Measurements from ENCODE around the gene CHSY3. TPM values are rescaled to one million over a fixed set of nuclear protein-coding genes. Genes with fewer than 3 reads are reported as not detected.
A peak's percentile ranks its signal among the peaks of the same experiment; 100 is the strongest.

Gene CHSY3
- total RNA-seq (2014; rRNA removed; shearing (Covaris generic)): 9.3 and 9.8 TPM in 2 replicates

DNA sequence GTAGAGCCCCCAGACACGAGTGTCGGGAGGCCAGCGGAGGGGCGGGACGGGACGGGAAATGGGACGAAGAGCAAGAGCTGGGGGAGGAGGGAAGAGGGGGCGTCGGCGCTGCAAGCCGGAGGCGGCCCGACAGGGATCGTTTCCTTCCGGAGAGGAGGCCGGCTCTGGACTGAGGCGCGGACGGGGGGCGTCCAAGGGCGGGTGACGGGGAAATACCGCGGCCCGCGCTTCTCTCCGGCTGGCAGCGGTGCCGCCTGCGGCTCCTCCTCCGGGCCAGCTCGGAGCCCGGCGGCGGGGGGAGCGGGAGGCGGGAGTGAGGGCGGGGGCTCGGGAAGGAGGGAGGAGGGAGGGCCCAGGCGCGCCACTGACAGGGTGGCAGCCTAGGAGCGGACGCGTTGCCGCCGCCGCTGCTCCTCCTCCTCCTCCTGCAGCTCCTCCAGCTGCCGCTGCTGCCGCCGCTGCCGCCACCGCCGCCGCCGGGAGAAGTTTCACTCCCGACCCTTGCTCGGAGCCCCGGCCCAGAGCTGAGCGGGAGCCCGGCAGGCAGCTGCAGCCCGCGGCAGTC, at the start of gene CHSY3:
TSS of gene CHSY3 (plus strand) at position 364 of the 565 bp plus-strand sequence.
- peak; percentile 88 for DNase-seq (ENCODE audit: low spot score)

DNA sequence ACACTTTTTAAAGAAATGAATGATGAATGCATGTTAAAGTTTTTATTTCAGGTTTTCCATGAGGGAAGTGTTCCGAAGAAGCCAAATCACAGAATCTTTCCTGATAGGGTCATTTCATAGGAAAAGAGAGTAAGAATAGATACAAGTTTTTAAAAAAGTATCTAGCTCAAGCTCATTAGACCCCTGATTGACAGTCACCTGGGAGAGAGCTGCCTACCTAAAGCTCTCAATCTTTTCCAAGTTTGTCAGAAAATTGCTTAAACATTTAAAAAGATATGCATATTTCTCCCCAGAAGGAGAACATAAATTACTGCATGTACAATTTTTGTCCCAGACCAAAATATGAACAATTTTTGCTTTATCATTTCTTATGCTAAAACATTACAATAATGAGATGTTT, 47.9 kb upstream of the CHSY3 start:
- no peak for DNase-seq (ENCODE audit: low spot score)

DNA sequence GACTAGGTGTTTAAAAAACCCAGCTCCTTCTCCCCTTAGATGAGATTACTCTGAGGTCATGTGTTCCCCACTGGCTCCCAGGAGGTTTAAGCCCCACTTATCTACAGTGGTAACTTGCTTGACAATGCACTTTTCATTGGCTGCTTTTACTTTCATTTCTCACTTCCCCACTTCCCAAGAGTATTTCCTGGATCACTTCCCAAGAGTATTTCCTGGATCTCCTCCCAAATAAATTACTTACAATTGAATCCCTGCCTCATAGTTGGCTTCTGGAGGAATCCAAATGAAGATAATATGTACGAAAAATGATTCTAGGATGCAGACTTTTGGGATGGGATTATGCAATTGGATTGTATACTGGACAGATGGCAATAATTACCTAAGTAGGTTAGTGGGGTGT, 47.1 kb upstream of the CHSY3 start:
- DNase-seq (ENCODE audit: low spot score): peak; percentile 17

DNA sequence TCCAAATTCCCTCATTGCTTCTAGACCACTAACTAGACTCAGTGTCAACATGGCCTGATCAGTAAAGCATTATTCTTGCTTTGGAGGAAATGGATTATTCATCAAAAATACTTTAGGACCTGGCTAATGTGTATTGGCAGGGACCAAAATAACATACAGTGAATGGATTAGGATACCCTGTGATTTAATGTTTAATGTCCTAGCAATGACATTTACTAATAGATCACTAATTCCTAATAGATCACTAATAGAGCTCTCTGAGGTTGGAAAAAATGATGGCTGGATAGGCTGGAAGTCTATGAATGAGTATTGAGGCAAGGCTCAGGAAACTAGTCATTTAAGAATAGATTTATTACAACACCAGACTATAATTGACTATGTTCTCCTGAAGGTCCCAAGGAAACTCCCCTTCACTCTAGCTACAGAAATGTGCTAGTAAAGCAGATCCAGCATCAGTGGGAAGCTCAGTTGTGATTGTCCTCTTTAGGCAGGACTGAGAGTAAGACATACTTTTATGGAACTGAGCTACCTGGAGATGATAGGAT, 46.1 kb upstream of the CHSY3 start:
- no peak for DNase-seq (ENCODE audit: low spot score)

DNA sequence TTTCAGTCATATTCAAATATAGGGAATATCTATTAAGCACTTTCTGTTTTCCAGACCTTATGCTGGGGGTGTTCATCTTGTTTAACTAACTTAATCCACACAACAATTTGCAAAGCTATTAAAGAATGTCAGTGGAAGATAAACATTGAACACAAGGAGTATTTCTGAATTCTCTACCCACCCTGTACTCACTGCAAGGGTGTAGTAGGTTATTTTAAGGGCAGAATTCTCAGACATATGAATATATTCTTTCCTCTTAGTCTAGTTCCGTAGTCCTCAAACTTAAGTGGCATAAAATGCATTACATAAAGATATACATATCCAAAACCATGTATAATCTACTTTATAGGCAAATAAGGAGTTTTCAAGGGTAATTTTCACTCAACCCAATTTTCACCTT, 19.9 kb upstream of the CHSY3 start:
- no peak for DNase-seq (ENCODE audit: low spot score)

DNA sequence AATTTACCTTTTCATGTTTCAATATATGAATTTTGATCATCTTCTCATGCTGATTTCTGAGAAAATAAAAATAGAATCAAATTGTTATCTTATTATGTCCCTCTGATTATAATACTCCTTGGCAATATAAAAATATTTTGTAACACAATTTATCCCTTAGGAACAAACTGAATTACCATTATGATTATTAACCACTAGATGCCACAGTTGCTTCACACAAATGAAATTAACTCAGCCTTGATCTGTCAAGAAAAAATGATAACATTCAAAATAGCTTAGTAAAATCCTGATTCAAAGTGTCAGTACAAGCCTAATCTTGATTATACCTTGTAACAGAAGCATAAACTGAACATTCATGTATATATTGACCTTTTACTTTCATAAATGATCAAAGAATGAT, 4.8 kb upstream of the CHSY3 start:
- peak; percentile 13 for DNase-seq (ENCODE audit: low spot score)

DNA sequence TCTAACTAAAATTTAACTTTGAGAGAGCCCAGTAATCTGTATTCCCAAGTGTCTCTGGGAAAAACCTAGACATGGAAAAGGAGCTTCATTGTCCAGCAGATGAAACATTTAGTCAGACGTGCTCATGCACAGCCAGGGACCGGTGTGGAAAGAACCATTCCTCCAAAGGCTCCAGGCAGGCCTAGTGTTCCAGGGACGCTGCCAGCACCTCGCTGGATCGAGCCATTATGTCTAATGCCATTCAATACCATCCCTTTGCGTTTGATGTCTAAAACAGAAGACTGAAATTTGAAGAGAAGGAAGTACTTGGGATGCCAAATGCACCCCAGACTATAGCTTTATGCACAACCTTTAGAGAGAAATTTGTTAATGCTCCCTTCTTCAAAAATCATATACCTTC, 1.4 kb upstream of the CHSY3 start:
- DNase-seq (ENCODE audit: low spot score): no peak

DNA sequence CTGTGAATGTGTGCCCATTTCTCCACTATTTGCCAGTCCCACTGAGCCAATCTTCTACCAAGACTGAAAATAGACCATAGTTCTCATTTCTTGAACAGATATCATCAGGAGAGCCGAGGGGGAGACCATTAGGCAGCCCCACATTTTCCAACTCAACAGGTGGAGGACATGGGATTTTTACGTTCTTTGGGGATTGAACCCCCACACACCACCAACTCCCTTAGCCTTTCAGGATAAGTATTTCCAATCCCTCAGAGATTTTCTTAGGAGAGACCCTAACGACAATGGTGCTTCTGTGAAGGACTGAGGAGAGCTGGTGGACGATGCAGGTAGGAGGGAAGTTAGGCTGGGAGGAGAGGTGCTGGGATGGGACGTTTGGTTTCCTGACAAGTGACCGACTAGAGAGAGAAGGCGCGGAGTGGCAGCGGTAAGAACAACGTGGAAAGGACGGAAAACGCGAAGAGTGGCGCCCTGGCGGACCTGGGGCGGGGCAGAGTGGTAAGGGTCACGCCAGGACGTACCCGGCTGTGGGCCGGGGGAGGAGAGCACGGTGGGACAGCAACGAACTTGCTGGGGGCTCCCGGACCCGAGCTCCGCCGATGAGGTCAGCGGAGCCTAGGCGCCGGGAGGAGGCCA, 681 bp upstream of the CHSY3 start:
- no peak for DNase-seq (ENCODE audit: low spot score)

DNA sequence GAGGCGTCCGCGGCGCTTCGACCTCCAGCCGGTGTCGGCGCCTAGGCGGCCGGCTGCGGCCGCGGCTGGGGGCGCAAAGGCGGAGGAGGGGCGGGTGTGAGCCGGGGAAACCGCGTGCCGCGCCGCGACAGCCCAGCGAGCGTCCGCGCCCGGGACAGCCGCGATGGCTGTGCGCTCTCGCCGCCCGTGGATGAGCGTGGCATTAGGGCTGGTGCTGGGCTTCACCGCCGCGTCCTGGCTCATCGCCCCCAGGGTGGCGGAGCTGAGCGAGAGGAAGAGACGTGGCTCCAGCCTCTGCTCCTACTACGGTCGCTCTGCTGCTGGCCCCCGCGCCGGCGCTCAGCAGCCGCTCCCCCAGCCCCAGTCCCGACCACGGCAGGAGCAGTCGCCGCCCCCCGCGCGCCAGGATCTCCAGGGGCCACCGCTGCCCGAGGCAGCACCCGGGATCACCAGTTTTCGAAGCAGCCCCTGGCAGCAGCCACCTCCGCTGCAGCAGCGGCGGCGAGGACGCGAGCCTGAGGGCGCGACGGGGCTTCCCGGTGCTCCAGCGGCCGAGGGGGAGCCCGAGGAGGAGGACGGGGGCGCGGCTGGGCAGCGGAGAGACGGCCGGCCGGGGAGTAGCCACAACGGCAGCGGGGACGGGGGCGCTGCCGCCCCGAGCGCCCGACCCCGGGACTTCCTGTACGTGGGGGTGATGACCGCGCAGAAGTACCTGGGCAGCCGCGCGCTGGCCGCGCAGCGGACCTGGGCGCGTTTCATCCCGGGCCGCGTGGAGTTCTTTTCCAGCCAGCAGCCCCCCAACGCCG, 605 bp downstream of the CHSY3 start:
- peak; percentile 21 for DNase-seq (ENCODE audit: low spot score)

DNA sequence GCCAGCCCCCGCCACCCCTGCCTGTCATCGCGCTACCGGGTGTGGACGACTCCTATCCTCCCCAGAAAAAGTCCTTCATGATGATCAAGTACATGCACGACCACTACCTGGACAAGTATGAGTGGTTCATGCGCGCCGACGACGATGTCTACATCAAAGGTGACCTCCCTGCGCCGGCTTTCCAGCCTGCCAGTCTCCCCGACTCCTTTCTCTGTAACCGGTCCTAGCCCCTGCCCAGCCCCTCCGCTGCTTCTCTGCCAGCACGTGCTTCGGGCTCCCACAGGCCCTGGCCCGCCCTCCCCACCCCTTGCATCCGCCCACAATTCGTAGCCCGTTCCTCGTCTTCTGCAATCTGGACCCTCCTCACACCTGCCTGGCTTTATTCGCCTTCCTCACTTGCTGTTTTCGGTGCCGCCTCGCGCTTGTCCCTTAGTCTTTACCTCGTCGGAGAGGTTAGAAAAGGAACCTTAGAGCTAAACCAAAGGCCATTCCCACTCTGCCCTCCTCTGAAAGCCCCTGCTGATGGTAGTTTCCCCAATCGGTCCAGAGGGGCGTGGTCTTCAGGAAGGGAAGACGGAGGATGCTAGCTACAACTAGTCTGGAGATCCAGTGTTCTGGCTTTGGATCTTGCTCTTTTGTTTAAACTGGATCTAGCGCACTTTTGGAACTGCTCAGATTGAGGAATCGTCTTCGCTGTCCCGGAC, 1.4 kb downstream of the CHSY3 start:
- peak; percentile 16 for DNase-seq (ENCODE audit: low spot score)

DNA sequence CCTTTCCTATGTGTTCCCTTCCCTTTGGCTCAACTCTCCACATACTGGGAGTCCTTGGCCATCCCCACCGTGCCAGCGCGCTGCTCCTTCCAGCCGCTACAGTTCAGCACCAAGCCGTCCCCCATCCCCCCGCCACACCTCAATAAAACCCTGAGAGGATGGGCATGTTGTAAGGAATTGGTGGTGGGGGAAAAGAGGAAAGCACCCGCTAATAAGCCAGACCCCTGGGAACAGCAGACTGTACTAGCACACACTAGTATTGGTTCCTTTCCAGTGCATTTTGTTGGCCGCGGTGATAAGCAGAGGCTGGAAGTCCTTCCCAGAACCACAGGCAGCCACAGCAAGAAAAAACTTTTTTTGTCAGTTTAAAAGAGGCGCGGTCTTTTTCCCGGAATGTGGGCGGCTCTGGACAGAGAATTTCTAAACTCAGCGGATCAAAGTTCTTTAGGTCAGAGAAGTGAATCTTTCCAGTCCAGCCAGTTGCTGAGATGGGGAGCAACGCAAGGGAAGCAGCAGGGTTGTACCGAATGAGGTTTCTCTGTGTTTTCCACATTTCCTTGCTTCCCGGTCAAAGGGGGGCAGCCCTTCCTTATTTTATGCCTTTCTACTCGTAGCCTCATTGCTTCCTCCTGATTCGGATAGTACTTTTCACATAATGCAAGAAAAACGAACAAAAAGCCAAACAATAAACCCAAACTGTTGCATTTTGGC, 2.1 kb downstream of the CHSY3 start:
- peak; percentile 28 for DNase-seq (ENCODE audit: low spot score)

DNA sequence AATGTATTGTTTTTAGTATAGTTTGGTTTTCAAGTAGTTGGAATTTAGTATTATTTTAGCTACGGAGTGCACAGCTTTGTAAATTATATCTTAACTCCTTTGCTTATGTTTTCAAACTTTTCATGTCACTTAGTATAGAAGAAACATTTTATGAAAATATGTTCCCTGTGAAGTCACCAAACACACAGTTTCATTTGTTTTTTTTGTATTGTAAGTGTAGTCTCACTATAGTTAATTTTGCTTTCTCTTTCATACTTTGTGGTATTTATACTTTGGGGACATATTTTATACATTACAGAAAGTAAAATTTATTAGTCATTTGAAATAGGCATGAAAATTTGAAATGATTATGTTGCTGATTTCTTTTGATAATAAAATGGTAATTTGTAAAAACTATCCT, 5.0 kb downstream of the CHSY3 start:
- DNase-seq (ENCODE audit: low spot score): no peak

DNA sequence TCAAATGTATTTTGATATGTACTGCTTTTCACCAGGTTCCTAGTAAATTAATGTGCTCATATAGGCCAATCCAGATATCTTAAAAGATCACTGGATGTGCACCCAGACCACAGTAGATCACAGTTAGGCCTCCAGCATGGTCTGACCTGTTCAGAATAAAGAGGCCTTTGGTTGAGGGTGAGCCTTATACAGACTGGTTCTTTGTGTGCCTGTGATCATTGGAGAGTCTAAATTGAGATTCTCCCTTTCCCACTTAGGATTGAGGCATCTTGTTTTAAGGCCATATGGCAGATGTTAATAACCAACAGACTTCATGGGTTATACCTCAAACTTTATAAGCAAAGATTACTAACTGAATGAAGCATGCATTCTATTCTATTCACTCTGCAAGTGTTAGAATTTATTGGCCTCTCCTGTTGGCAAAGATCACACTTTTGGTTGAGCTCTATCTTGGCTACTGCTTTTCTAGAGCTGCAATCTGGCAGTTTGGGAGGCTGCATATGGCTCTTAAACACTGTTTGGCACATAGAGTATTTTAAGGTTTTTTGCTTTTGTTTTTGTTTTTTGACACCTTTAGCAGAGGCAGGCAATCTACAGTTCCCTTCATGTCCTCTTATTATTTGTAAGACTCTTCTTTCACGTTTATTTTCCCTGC, 8.5 kb downstream of the CHSY3 start:
- DNase-seq (ENCODE audit: low spot score): no peak

DNA sequence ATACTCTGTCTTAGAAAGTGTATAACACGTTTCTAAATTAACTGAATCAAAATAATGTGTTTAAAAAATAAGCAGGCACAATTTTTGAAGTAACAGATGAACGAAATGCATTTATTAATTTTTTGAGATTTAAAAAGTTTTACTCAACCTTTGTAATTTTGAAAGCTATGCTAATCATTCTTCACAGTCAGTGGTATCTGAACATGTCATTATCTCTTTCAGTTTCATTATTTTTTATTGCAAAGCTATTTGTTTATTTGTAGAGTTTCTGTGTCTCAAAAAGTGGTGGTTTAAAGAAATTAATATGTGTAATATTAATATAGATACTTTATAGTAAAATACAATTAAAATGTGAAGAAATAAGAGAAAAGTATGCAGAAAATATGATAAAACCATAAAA, 11.2 kb downstream of the CHSY3 start:
- DNase-seq (ENCODE audit: low spot score): no peak

DNA sequence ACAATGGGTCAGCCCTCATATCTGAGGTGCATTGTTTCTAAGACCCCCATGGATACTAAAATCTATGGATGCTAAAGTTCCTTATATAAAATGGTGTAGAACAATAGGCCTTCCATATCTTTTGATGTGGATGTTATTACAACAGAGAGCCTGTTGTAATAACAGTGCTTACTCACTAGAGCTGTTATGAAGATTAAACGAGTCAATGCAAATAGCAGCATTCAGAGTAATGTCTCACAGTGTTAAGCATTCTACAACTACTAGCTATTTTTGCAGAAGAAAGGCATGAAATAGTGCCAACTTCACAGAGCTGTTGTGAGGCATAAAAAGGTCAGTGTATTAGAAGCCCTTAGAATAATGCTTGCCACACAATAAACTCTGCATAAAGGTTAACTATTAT, 13.0 kb downstream of the CHSY3 start:
- no peak for DNase-seq (ENCODE audit: low spot score)

DNA sequence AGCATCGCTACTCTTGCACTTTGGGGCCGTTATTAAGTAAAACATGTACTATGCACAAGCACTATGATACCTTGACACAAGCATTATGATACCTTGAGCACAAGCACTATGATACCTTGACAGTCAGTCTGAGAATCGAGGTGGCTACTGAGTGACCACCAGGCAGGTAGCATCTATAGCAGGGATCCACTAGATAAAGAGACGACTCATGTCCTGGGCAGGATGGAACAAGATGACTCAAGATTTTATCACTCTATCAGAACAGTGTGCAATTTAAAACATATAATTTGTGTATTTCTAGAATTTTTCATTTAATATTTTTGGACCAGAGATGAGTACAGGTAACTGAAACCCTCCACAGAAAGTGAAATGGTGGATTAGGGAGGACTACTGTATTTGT, 16.9 kb downstream of the CHSY3 start:
- no peak for DNase-seq (ENCODE audit: low spot score)

DNA sequence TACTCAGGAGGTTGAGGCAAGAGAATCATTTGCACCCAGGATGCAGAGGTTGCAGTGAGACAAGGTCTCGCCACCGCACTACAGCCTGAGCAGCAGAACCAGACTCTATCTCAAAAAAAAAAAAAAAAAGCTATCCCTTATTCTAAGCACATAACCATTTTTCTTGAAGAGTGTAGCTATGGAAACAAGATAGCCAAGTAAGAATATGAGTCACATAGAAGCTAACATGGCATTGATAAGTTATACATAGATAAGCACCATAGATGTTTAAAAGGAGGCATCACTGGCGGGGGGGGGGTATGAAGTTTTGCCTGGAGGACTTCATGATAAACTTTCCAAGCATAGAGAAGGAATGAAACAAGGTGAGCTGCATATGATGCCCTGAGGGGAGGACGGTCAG, 26.0 kb downstream of the CHSY3 start:
- no peak for DNase-seq (ENCODE audit: low spot score)

DNA sequence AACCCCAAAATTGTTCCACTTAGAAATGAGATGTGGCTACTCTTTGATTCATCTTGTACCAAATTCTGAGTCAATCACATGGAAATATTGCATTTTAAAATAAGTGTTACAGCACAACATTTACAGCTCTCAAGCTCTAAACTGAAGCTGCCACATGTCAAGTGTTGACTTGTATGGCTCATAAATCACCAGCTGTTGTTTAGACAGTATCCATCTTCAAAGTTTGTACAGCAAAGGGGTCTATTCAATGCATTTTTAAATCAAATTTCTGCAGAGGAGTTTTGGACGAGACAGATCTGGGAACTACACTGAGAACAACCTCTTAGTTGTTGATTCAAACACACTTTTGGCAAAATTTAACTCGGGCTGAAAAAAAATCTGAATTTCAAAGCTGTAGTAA, 31.4 kb downstream of the CHSY3 start:
- DNase-seq (ENCODE audit: low spot score): no peak

DNA sequence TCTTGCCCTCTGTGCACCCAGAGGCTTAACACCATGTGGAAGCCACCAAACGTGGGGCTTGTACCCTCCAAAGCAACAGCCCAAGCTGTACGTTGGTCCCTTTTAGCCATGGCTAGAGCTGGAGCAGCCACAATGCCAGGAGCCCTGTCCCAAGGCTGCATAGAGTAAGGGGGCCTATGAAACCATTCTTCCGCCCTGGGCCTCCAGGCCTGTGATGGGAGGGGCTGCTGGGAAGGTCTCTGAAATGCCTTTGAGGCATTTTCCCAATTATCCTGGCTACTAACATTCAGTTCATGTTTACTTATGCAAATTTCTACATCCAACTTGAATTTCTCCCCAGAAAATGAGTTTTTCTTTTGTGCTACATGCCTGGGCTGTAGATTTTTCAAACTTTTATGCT, 33.8 kb downstream of the CHSY3 start:
- no peak for DNase-seq (ENCODE audit: low spot score)

DNA sequence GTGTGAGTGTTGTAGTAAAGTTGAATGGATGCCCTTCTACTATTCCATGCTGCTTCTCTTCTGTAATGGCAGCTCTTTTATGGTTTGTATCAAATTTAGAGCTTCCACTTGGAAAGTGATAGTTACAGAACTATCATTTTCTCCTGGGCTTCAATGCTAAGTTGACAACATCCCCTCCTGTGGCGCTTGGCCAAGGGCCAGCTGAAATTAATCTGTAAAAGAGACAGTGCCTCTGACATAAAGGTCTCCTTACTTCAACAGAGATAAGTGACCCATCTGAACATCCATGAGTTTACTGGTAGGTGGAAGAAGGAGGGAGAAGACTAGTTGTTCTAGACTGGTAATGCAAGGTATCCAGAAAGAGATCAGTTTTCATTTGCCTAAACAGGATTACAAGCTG, 39.7 kb downstream of the CHSY3 start:
- no peak for DNase-seq (ENCODE audit: low spot score)

DNA sequence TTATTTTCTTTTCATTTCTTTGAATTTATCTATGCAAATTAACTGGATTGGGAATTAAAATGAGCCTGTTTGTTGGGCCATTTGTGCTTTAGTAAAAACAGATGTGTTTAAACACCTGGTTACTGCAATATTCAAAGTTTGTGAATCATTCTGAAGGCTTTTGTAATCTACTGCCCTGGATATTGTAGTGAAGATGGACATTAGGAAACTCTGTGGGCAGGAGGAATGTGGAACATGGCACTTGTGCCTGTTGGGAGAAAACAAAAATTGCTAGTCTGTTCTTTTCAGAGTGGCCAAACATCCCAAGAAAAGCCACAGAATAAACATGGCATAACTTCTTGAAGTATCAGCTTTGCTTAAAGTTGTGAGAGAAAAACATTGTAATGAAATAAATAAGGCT, 40.8 kb downstream of the CHSY3 start:
- peak; percentile 80 for DNase-seq (ENCODE audit: low spot score)
